ENCODE results near the gene FOXP1. TPM values are rescaled to one million over a fixed set of nuclear protein-coding genes. Genes with fewer than 3 reads are reported as not detected.
A peak's percentile ranks its signal among the peaks of the same experiment; 100 is the strongest.

Gene FOXP1
- total RNA-seq, 2 experiments from 2014 or later, result 66.3 to 68.8 TPM

DNA sequence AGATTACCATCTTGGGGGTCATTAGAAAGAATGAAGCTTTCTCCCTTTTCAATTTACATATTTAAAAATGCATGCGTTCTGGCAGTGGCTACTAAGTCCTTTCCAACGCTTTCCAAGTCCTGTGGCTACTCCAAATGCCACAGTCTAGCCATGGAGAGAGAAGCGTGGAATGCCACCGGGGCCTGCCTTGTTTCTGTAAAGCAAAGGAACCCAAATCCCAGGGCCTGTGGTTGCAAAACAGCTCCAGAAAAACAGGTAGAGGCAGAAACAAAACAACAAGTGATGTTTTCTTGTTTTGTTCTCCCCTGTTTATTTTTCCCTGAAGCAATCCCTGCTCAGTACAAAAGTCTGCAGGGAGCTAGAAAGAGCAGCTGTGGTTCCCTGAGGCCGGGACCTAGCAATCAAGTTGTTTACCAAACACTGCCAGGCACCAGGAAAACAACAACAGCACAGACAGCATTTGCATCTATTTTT, 85.5 kb downstream of the FOXP1 start:
- Mint-ChIP-seq H3K4me1 (peaks cover 41% of the 10 kb centered on the region), H3K27me3 (no peaks in the 10 kb centered on the region), H3K4me3 (no peak overlapping the region), H3K36me3 (peaks cover 6% of the 10 kb centered on the region), H3K9me3 (ENCODE audit: low read depth) (no peaks in the 10 kb centered on the region), H3K27ac (no peak overlapping the region)
- no peak for ATAC-seq
- CTCF ChIA-PET, result interaction anchor here (1.1 to 1.6 kb wide), 2 partner anchors 10 to 54 kb away, joined by 3 to 6 read pairs; no protein-coding TSS in a partner anchor
- no peak for DNase-seq

DNA sequence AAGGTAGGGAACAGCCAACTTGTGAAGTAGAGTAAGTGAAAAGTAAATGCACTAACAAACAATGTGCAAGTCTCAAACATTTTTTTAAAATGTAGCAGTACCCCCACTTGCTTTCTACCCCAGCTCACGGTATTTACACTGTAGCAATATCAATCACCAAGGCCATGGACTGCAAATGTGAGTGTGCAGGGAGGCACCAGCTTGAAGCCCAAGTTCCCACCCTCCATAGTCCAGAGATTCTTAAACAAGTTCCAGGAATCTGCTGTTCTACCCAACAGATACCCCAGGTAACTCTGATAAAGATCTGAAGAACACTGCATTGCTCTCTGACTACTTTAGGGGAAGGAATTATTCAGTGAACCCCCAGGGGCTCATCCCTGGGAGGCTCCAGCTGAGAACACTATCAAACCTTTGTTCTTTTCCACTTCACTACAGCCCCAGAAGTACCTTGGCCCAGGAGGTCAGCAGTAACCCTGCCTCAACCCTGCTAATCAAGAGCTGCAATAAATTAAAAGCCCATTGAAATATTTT, 86.1 kb downstream of the FOXP1 start:
- CTCF ChIA-PET, result interaction anchor here (1.1 to 1.6 kb wide), 3 partner anchors 11 to 53 kb away, joined by 3 to 6 read pairs (median 3); no protein-coding TSS in a partner anchor
- no peak overlapping the region for H3K27ac Mint-ChIP-seq
- peaks cover 1% of the 10 kb centered on the region for H3K9me3 Mint-ChIP-seq (ENCODE audit: low read depth)
- ATAC-seq (no peak), DNase-seq (no peak)
- H3K4me1 Mint-ChIP-seq, result peaks cover 47% of the 10 kb centered on the region
- H3K4me3 Mint-ChIP-seq, result no peak overlapping the region
- peaks cover 11% of the 10 kb centered on the region for H3K36me3 Mint-ChIP-seq
- H3K27me3 Mint-ChIP-seq, result no peaks in the 10 kb centered on the region

DNA sequence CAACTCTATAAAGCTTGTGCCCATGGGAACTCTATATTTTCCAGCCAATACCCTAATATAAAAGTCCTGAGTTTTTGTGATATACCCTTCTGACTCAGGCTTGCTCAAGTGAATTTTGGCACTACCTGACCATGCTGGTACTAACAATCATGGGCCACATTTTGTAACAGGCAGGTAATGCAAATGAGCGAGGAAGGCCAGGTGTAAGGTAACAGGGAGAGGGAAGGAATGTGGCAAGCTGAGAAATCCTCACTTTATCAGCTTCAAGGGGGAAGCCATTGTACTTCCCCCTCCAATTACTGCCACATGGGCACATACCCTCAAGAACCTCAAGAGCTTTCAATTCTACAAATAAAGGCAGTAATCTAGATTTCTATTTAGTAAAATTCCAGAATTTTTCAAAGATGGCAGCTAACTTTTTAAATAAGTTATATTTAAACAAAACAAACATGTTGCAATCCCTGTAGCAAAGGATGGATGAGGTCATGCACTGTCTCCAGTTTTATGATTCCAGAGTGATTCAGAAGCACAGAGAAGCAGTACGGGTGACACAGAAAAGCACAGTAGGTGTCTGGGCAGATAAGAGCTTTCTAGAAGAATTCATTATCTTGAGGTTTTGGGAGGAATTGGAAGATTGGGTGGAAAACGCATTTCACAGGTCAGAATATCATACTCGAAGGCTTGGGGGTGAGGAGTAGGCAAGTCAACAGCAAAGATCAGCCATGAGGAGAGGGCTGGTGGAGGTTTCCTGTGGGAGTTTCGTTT, 87.6 kb downstream of the FOXP1 start:
- Mint-ChIP-seq H3K36me3 (peaks cover 22% of the 10 kb centered on the region), H3K27ac (peak overlapping the region; percentile 84), H3K4me3 (peak overlapping the region; percentile 61), H3K4me1 (peaks cover 55% of the 10 kb centered on the region), H3K9me3 (ENCODE audit: low read depth) (peaks cover 10% of the 10 kb centered on the region), H3K27me3 (no peaks in the 10 kb centered on the region)
- CTCF ChIA-PET, result interaction anchor here (0.9 to 2.1 kb wide), 4 partner anchors 11 to 40 kb away, joined by 3 to 6 read pairs (median 4); no protein-coding TSS in a partner anchor
- peak; percentile 85 for ATAC-seq
- peak; percentile 70 for DNase-seq

DNA sequence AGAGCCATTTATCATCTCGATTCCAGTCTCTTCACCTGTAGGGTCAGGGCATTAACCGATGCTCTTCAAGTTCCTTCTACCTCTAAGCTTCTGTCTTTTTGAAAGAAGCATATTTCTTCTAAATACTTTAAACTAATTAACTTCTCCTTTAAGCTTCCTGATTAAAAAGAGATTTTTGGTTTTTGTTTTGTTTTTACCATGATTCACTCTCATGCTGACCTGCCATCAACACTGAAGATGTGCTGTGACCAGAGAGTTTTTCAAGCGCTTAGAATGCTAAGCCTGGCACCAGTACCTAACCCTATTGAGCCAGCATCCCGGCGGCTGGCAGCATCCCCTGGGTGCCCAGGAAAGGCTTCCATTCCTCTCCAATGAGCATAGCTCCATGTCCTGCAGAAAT, 89.3 kb downstream of the FOXP1 start:
- CTCF ChIA-PET, result interaction anchor here (0.6 to 1.9 kb wide), 2 partner anchors 38 to 78 kb away, joined by 3 to 6 read pairs; no protein-coding TSS in a partner anchor
- DNase-seq, result no peak
- peak overlapping the region; percentile 59 for H3K27ac Mint-ChIP-seq
- peaks cover 59% of the 10 kb centered on the region for H3K4me1 Mint-ChIP-seq
- no peak overlapping the region for H3K4me3 Mint-ChIP-seq
- H3K9me3 Mint-ChIP-seq (ENCODE audit: low read depth), result peaks cover 12% of the 10 kb centered on the region
- H3K27me3 Mint-ChIP-seq, result no peaks in the 10 kb centered on the region
- peaks cover 27% of the 10 kb centered on the region for H3K36me3 Mint-ChIP-seq
- ATAC-seq, result no peak

DNA sequence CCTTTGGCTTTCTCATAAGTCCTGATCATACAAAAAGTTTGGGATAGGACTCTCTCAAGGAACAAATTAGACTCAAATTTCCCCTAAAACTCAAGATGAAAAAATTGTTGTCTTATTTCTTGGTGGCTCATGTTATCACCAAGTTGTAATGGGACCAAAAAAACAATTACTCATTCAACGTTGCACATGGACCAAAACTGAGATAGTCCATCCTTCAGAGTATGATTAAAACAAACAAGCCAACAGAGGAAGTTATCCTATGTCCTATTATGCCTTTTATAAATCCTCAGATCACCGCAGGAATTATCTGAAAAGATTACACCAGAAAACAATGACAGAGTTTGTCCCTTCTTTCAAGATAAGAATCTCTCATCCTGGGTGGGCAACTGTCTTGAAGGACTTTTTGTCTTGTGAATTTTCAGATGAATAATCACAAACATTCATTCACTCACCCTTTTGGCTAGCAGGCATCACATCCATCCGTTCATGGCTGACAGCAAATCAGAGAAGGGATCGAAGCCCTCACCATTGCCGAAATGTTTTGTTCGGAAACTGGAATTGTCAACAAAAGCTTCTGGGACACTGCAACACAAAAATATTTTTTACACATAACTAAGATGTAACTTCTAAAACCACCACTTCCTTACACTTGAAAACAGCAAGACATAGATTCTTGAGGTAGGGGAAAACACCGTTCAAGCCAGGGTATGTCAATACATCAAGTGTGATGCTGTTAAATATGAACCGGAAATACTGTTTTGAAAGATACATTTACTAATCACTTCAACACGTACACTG, 90.4 kb downstream of the FOXP1 start:
- Mint-ChIP-seq H3K4me3 (peak overlapping the region; percentile 64), H3K27ac (peak overlapping the region; percentile 88), H3K27me3 (no peaks in the 10 kb centered on the region), H3K36me3 (peaks cover 27% of the 10 kb centered on the region), H3K9me3 (ENCODE audit: low read depth) (peaks cover 12% of the 10 kb centered on the region), H3K4me1 (peaks cover 63% of the 10 kb centered on the region)
- DNase-seq (no peak), ATAC-seq (peak; percentile 63)
- CTCF ChIA-PET, result no interaction called here

DNA sequence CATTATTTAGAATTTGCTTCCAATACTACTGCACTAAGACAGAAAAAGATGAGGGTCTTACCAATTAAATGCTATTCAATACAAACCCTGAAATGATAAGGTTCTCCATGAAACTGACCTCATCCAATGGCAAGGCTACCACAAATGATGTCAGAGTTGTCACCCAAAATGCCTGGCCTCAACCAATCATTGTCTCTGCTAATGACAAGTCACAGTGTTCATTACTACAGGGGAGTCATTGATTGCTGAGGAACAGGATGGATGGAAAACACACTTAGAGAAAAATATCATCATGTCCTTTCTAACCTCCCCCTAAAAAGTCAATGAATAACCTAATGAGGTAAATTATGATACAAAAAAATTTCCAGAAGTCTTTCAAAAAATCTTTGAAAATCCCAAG, 91.0 kb downstream of the FOXP1 start:
- ATAC-seq (no peak), DNase-seq (no peak)
- Mint-ChIP-seq H3K4me1 (peaks cover 62% of the 10 kb centered on the region), H3K4me3 (no peak overlapping the region), H3K27ac (peak overlapping the region; percentile 88), H3K27me3 (no peaks in the 10 kb centered on the region), H3K36me3 (peaks cover 27% of the 10 kb centered on the region), H3K9me3 (ENCODE audit: low read depth) (peaks cover 12% of the 10 kb centered on the region)
- CTCF ChIA-PET, result interaction anchor here (1.3 to 1.6 kb wide), 2 partner anchors 32 to 95 kb away, joined by 3 read pairs; no protein-coding TSS in a partner anchor

DNA sequence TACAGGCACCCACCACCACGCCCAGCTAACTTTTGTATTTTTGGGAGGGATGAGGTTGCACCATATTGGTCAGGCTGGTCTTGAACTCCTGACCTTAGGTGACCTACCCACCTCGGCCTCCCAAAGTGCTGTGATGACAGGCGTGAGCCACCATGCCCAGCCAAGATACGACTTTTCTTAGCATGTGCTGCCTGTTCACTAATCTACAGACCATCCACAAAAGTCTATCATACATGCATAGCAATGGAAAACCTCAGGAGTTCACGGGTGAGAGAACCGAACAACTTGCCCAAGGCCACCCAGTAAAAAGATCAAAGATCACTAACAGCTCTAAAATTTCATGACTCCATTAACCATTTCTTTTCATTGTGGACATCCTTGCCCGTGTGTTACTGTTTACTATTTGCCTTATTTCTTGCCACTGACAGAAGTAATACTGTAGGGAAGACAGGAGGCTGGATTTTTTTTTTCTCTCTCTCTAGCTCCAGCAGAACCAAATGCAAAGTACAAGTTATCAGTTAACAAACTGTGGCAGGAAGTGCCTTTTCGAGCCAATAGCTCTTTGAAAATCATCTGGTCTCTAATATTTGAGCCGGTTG, 92.3 kb downstream of the FOXP1 start:
- ATAC-seq (no peak), DNase-seq (no peak)
- no peaks in the 10 kb centered on the region for H3K27me3 Mint-ChIP-seq
- H3K9me3 Mint-ChIP-seq (ENCODE audit: low read depth), result peaks cover 12% of the 10 kb centered on the region
- H3K4me1 Mint-ChIP-seq, result peaks cover 60% of the 10 kb centered on the region
- no peak overlapping the region for H3K4me3 Mint-ChIP-seq
- peaks cover 27% of the 10 kb centered on the region for H3K36me3 Mint-ChIP-seq
- H3K27ac Mint-ChIP-seq, result peak overlapping the region; percentile 20
- CTCF ChIA-PET, result interaction anchor here (0.6 to 1.6 kb wide), 4 partner anchors 13 to 94 kb away, joined by 3 read pairs; no protein-coding TSS in a partner anchor

DNA sequence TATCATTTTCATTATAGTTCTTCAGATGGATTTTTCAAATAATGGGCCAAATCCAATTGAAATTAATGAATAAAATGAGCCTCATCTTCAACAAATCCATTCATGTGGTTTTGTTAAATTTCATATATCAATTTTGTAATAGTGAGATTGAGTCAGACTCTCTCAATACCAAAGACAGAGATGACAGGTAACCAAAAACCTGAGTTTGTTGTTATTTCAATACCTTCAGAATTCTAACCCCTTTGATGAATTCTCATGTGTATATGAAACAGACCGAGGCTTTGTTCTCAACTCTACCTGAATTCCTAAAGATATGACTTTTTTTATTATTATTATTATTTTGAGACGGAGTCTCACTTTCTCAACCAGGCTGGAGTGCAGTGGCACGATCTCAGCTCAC, 92.8 kb downstream of the FOXP1 start:
- peaks cover 59% of the 10 kb centered on the region for H3K4me1 Mint-ChIP-seq
- no peak overlapping the region for H3K27ac Mint-ChIP-seq
- DNase-seq (no peak), ATAC-seq (no peak)
- no peak overlapping the region for H3K4me3 Mint-ChIP-seq
- H3K36me3 Mint-ChIP-seq, result peaks cover 25% of the 10 kb centered on the region
- CTCF ChIA-PET, result no interaction called here
- H3K27me3 Mint-ChIP-seq, result no peaks in the 10 kb centered on the region
- peaks cover 12% of the 10 kb centered on the region for H3K9me3 Mint-ChIP-seq (ENCODE audit: low read depth)

DNA sequence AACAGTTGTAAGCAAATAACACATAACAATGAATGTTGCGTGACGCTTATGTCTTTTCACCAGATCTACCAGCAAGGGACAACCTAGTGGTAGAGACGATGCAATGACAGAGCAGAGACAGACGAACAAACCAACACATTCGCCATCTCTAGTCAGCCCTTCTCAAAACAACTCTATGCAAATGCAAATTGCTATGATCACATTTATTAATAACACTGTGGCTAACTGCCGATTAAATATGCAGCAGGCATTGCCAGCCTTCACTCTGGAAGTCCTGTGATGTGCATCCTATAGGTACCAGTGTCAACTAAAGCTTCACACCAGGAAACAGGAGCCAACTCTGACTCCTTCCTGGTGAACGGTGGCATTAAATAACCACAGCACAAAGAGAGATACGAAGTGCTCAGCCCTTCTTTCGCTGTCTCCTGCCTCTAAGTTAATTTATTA, 94.2 kb downstream of the FOXP1 start:
- Mint-ChIP-seq H3K4me1 (peaks cover 49% of the 10 kb centered on the region), H3K36me3 (peaks cover 24% of the 10 kb centered on the region), H3K27me3 (no peaks in the 10 kb centered on the region), H3K27ac (peak overlapping the region; percentile 75), H3K9me3 (ENCODE audit: low read depth) (peaks cover 12% of the 10 kb centered on the region), H3K4me3 (peak overlapping the region; percentile 21)
- ATAC-seq, result peak; percentile 40
- DNase-seq, result no peak
- CTCF ChIA-PET, result no interaction called here

DNA sequence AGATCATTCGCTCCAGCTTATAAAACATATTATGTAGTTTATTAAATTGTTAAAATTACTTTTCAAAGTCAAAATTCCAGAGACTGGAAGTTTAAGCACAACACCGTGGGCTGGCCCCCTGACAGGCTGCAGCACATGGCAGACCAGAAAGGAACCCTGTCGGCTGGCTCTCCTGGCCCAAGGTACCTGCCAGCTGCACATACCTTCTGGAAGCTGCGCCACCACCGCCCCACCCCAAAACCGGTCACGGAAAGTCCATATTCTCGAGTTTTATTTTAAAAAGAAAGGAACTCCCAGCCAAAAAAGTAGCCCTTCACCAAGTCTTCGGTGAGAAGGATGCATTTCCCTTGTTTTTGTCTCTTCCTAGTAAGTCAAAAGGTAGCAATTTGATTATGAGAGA, 94.6 kb downstream of the FOXP1 start:
- DNase-seq (no peak), ATAC-seq (no peak)
- Mint-ChIP-seq H3K4me1 (peaks cover 45% of the 10 kb centered on the region), H3K4me3 (no peak overlapping the region), H3K9me3 (ENCODE audit: low read depth) (peaks cover 12% of the 10 kb centered on the region), H3K36me3 (peaks cover 24% of the 10 kb centered on the region), H3K27ac (peak overlapping the region; percentile 75), H3K27me3 (no peaks in the 10 kb centered on the region)
- CTCF ChIA-PET, result no interaction called here

DNA sequence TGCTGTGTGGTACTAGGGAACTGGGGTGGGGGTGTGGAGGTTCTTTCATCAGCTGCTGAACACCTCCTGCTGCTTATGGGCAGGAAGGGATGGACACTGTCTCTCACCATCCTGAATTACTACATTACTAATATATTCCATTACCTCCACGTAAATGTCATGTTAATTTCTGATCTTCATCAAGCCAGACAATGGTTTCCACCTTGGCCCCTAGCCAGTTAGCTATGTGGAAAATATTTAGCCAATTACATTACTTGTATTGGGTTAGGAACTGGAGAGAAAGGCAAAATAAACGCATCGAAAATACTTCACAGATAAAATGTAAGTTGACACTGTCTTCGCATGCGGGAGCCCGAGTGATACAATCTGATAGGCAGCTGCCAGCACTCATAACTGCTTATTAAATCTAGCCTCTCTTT, 95.1 kb downstream of the FOXP1 start:
- H3K36me3 Mint-ChIP-seq, result peaks cover 23% of the 10 kb centered on the region
- no peak overlapping the region for H3K27ac Mint-ChIP-seq
- H3K4me3 Mint-ChIP-seq, result no peak overlapping the region
- peaks cover 12% of the 10 kb centered on the region for H3K9me3 Mint-ChIP-seq (ENCODE audit: low read depth)
- no peak for ATAC-seq
- no peak for DNase-seq
- no peaks in the 10 kb centered on the region for H3K27me3 Mint-ChIP-seq
- peaks cover 44% of the 10 kb centered on the region for H3K4me1 Mint-ChIP-seq
- CTCF ChIA-PET, result no interaction called here

DNA sequence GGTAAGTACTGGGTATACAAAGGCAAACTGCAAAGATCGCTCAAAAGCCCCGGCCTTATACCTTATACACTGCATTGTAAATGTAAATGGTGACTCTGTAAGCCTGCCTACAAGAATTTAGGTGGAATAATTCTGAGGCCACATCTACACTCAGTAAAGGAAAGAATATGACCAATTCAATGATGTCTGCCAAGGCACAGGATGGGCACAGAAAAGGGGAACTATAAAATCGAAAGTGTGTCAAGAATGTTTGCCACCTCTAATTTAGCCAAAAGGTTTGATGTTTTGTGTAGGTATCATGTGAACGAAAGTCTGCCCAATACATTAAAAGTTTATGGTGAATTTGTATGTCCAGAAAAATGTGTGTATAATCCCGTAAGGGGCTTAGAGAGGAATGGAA, 96.1 kb downstream of the FOXP1 start:
- peak; percentile 26 for ATAC-seq
- Mint-ChIP-seq H3K9me3 (ENCODE audit: low read depth) (peaks cover 10% of the 10 kb centered on the region), H3K4me1 (peaks cover 34% of the 10 kb centered on the region), H3K27ac (peak overlapping the region; percentile 28), H3K4me3 (peak overlapping the region; percentile 21), H3K36me3 (peaks cover 16% of the 10 kb centered on the region), H3K27me3 (no peaks in the 10 kb centered on the region)
- no peak for DNase-seq
- CTCF ChIA-PET, result no interaction called here

DNA sequence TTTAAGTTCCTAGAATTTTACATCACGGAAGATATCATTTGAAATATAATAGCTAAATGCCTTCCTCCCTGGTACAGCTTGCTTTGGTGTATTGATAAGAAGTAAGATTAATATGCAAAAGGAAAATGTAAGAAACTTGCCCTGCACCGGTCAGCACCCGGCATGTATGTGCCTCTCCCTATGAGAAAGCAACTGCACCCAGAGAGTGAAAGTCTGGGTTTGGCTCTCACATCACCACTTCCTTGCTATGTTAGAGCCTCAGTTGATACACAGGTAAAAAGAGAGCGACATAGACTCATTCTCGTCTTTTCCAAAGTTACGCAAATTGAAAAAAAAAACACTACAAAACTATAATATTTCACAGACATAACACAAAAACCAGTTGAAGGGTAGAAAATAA, 96.7 kb downstream of the FOXP1 start:
- Mint-ChIP-seq H3K9me3 (ENCODE audit: low read depth) (peaks cover 10% of the 10 kb centered on the region), H3K36me3 (peaks cover 13% of the 10 kb centered on the region), H3K27me3 (no peaks in the 10 kb centered on the region), H3K4me3 (peak overlapping the region; percentile 21), H3K27ac (peak overlapping the region; percentile 0), H3K4me1 (peaks cover 33% of the 10 kb centered on the region)
- DNase-seq, result peak; percentile 47
- peak; percentile 54 for ATAC-seq
- CTCF ChIA-PET, result interaction anchor here (1.0 to 1.3 kb wide), 2 partner anchors 31 to 45 kb away, joined by 3 read pairs; no protein-coding TSS in a partner anchor
